Ramos (cell line): ENCODE measurements around the gene MS4A13.
"Not testable (repeated sequence)": the region's sequence is repeated elsewhere in the genome, so short reads cannot be mapped to it uniquely, and the experiment has no call there.

Source experiments
- in situ Hi-C: fragments of 300-500 bp; cut with MboI; formaldehyde crosslinking; loops from one replicate; pipeline ENCODE4 v1.14.3; 2022; ENCODE audit warnings: low sequenced_read_pairs; ENCODE audit not compliant: unreplicated experiment

The MS4A13 gene

GRCh38 chr11:60515144-60515855 lies at the start of gene MS4A13:
TSS of gene MS4A13 (plus strand) at chr11:60515392. CDS start at chr11:60518084, 2,692 bp downstream.
- in situ Hi-C loops, result no loop called here

GRCh38 chr11:60468829-60469228 lies 46.4 kb upstream of the MS4A13 start:
- in situ Hi-C loops, result loop anchor here (25.0 kb wide), 1 partner anchor 443 kb away; the partner anchor contains the start of genes PRPF19, TMEM109 and TMEM132A

GRCh38 chr11:60469723-60470122 lies 45.5 kb upstream of the MS4A13 start:
- in situ Hi-C loops, result loop anchor here (25.0 kb wide), 1 partner anchor 443 kb away; the partner anchor contains the start of genes PRPF19, TMEM109 and TMEM132A

- in situ Hi-C loops, result no loop called here
Measured at GRCh38 chr11:60477035-60477445, 38.2 kb upstream of the MS4A13 start.

- in situ Hi-C loops, result loop anchor here (5.0 kb wide), 1 partner anchor 115 kb away; no protein-coding TSS in a partner anchor
Measured at GRCh38 chr11:60482361-60482760, 32.8 kb upstream of the MS4A13 start.

GRCh38 chr11:60485987-60486386 lies 29.2 kb upstream of the MS4A13 start:
- in situ Hi-C loops, result no loop called here

- in situ Hi-C loops, result no loop called here
Measured at GRCh38 chr11:60492488-60493009, 22.6 kb upstream of the MS4A13 start, which contains the start of gene MS4A12. TSS of gene MS4A12 (plus strand) at chr11:60492778. CDS start at chr11:60497319, 4,541 bp downstream.

GRCh38 chr11:60493454-60493853 lies 21.7 kb upstream of the MS4A13 start:
- in situ Hi-C loops, result no loop called here

- in situ Hi-C loops, result no loop called here
Measured at GRCh38 chr11:60498399-60498798, 16.8 kb upstream of the MS4A13 start.

- in situ Hi-C loops, result no loop called here
Measured at GRCh38 chr11:60498853-60499252, 16.3 kb upstream of the MS4A13 start.

- in situ Hi-C loops, result no loop called here
Measured at GRCh38 chr11:60500276-60500910, 14.8 kb upstream of the MS4A13 start.

- in situ Hi-C loops, result no loop called here
Measured at GRCh38 chr11:60502221-60502775, 12.9 kb upstream of the MS4A13 start.

GRCh38 chr11:60504219-60504905 lies 10.8 kb upstream of the MS4A13 start:
- in situ Hi-C loops, result no loop called here

- in situ Hi-C loops, result not testable (repeated sequence)
Measured at GRCh38 chr11:60509609-60510008, 5.6 kb upstream of the MS4A13 start.

- in situ Hi-C loops, result not testable (repeated sequence)
Measured at GRCh38 chr11:60510209-60510608, 5.0 kb upstream of the MS4A13 start.

- in situ Hi-C loops, result no loop called here
Measured at GRCh38 chr11:60511393-60511792, 3.8 kb upstream of the MS4A13 start.

- in situ Hi-C loops, result no loop called here
Measured at GRCh38 chr11:60512651-60513225, 2.5 kb upstream of the MS4A13 start.

GRCh38 chr11:60513496-60514460 lies 1.4 kb upstream of the MS4A13 start:
- in situ Hi-C loops, result no loop called here

- in situ Hi-C loops, result no loop called here
Measured at GRCh38 chr11:60528465-60528864, 13.3 kb downstream of the MS4A13 start.
